BE2C (cell line): Measurements from ENCODE around the gene BEST4. TPM values are rescaled to one million over a fixed set of nuclear protein-coding genes. Genes with fewer than 3 reads are reported as not detected.
A peak's percentile ranks its signal among the peaks of the same experiment; 100 is the strongest.

Source experiments
- DNase-seq: peaks from one replicate; pipeline ENCODE4 v3.0.0-alpha.2; 2020
- H3K27me3 ChIP-seq: fragments of 250-450 bp; sonication (Bioruptor Pico); 2 replicates; pipeline ENCODE4 v1.5.1; 2020; ENCODE audit warnings: mild to moderate bottlenecking
- H3K36me3 ChIP-seq: fragments of 250-450 bp; sonication (Bioruptor Pico); 2 replicates; pipeline ENCODE4 v1.5.1; 2020; ENCODE audit warnings: mild to moderate bottlenecking
- H3K4me1 ChIP-seq: fragments of 250-450 bp; sonication (Bioruptor Pico); 2 replicates; pipeline ENCODE4 v1.5.1; 2020
- H3K4me3 ChIP-seq: 2 replicates; pipeline ENCODE4 v1.5.1; 2011; ENCODE audit warnings: low read depth, low read length
- H3K9me3 ChIP-seq: fragments of 250-450 bp; sonication (Bioruptor Pico); 2 replicates; pipeline ENCODE4 v1.5.1; 2020
- CTCF ChIP-seq: IDR thresholded peaks from 2 replicates; pipeline ENCODE4 v1.5.1; 2012; ENCODE audit warnings: mild to moderate bottlenecking, low read depth, low read length
- polyA plus RNA-seq: library from polyadenylated mRNA; unstranded; fragments of >200 nt; gene quantifications from one replicate; pipeline ENCODE4 v1.2.1, GENCODE V29; 2012; ENCODE audit warnings: low read depth, missing spikeins; ENCODE audit not compliant: insufficient read length, insufficient read depth

The BEST4 gene
- polyA plus RNA-seq, result not detected

GRCh38 chr1:44788120-44788860 is at the start of gene BEST4:
TSS of gene BEST4 (minus strand) at chr1:44788170. CDS start at chr1:44787705, 465 bp downstream.
- Histone ChIP-seq H3K27me3 (no peaks in the 10 kb centered on the region), H3K4me3 (no peak within 1 kb of the TSS), H3K9me3 (no peaks in the 10 kb centered on the region), H3K4me1 (no peaks in the 10 kb centered on the region), H3K36me3 (no peaks in the 10 kb centered on the region)
- DNase-seq, result no peak
- no peak for TF ChIP-seq CTCF

GRCh38 chr1:44835738-44836675 is 48.0 kb upstream of the BEST4 start:
- no peaks in the 10 kb centered on the region for H3K27me3 ChIP-seq
- H3K36me3 ChIP-seq, result no peaks in the 10 kb centered on the region
- H3K4me1 ChIP-seq, result no peaks in the 10 kb centered on the region
- peak; percentile 83 for DNase-seq
- H3K9me3 ChIP-seq, result no peaks in the 10 kb centered on the region
- H3K4me3 ChIP-seq, result no peak overlapping the region
- peak; percentile 78 for TF ChIP-seq CTCF

GRCh38 chr1:44834328-44834727 is 46.4 kb upstream of the BEST4 start:
- no peak overlapping the region for H3K4me3 ChIP-seq
- no peak for TF ChIP-seq CTCF
- no peaks in the 10 kb centered on the region for H3K36me3 ChIP-seq
- no peaks in the 10 kb centered on the region for H3K9me3 ChIP-seq
- no peaks in the 10 kb centered on the region for H3K27me3 ChIP-seq
- no peak for DNase-seq
- H3K4me1 ChIP-seq, result no peaks in the 10 kb centered on the region

GRCh38 chr1:44832056-44832705 is 44.2 kb upstream of the BEST4 start:
- H3K9me3 ChIP-seq, result no peaks in the 10 kb centered on the region
- H3K4me3 ChIP-seq, result no peak overlapping the region
- no peak for TF ChIP-seq CTCF
- peak; percentile 39 for DNase-seq
- no peaks in the 10 kb centered on the region for H3K36me3 ChIP-seq
- no peaks in the 10 kb centered on the region for H3K27me3 ChIP-seq
- H3K4me1 ChIP-seq, result no peaks in the 10 kb centered on the region

- Histone ChIP-seq H3K9me3 (no peaks in the 10 kb centered on the region), H3K36me3 (no peaks in the 10 kb centered on the region), H3K27me3 (no peaks in the 10 kb centered on the region), H3K4me3 (no peak overlapping the region), H3K4me1 (no peaks in the 10 kb centered on the region)
- TF ChIP-seq CTCF, result no peak
- no peak for DNase-seq
These were observed 43.5 kb upstream of the BEST4 start for GRCh38 chr1:44831516-44831915.
